HCT116 (cell line): ENCODE measurements around the gene CEP41. TPM values are rescaled to one million over a fixed set of nuclear protein-coding genes. Genes with fewer than 3 reads are reported as not detected.

Source experiments
- ATAC-seq: fragments of 200-7000 bp; cut with Tn5 transposase; 2 replicates; pipeline ENCODE4 v1.9.1; 2020; ENCODE audit warnings: mild to moderate bottlenecking, moderate library complexity
- BruUV-seq: library from RNA; stranded (reverse); fragments of 400-500 nt; replicated peaks from 2 replicates; lab custom pipeline; 2021; lab: Mats Ljungman, UMichigan
- CTCF ChIA-PET: fragments of 300-600 bp; sonication (Branson Sonifier 250); formaldehyde crosslinking; loops from one replicate; lab custom pipeline; 2021; ENCODE audit warnings: antibody characterized with exemption; lab: Charles Lee
- POLR2A ChIA-PET: fragments of 300-600, 350-600 bp; sonication (Branson Sonifier 250); formaldehyde crosslinking; loops from one replicate; lab custom pipeline; 2021; ENCODE audit warnings: antibody characterized with exemption; lab: Charles Lee
- RAD21 ChIA-PET, 2 experiments: fragments of 300-600 bp; sonication (Branson Sonifier 250); formaldehyde crosslinking; loops; one replicate each; lab custom pipeline; 2023; ENCODE audit warnings: low total read pairs in 2 of 2; ENCODE audit not compliant: uncharacterized antibody in 2 of 2, unreplicated experiment in 2 of 2, low non-redundant PET in 1 of 2; lab: Charles Lee
- DNase-seq: peaks from one replicate; pipeline ENCODE4 v3.0.0-alpha.2; 2010; ENCODE audit warnings: low read depth, low spot score
- H2AFZ ChIP-seq: fragments of 200-600 bp; shearing (Covaris generic), sonication (generic); 2 replicates; pipeline ENCODE4 v1.6.1; 2017; ENCODE audit warnings: low read depth, mixed run types, mixed read lengths, antibody characterized with exemption, low read length; ENCODE audit not compliant: poor library complexity, severe bottlenecking
- H3K27ac ChIP-seq: 2 replicates; pipeline ENCODE4 v1.5.1; 2012; ENCODE audit warnings: low read depth, low read length
- H3K27me3 ChIP-seq: fragments of 200-600 bp; sonication (generic); 2 replicates; pipeline ENCODE4 v1.6.1; 2016; ENCODE audit warnings: mixed run types, low read length, mixed read lengths; ENCODE audit not compliant: insufficient read depth
- H3K36me3 ChIP-seq, 2 experiments: fragments of 200-500 bp in 1 of 2; fragments of 200-600 bp in 1 of 2; sonication (Bioruptor generic) in 1 of 2; sonication (generic) in 1 of 2; 2 replicates each; pipeline versions ENCODE4 v1.5.1 to v1.6.1; 2014 to 2016; ENCODE audit warnings: low read length in 2 of 2, inconsistent platforms in 1 of 2, mixed read lengths in 1 of 2, mixed run types in 1 of 2; ENCODE audit not compliant: insufficient read depth in 2 of 2, control insufficient read depth in 1 of 2
- H3K4me1 ChIP-seq, 2 experiments: fragments of 200-600 bp in 1 of 2; sonication (generic) in 1 of 2; 2 replicates each; pipeline versions ENCODE4 v1.5.1 to v1.6.1; 2012 to 2017; ENCODE audit warnings: low read length in 2 of 2, inconsistent platforms in 1 of 2, mild to moderate bottlenecking in 1 of 2, mixed read lengths in 1 of 2, mixed run types in 1 of 2, moderate library complexity in 1 of 2; ENCODE audit not compliant: insufficient read depth in 2 of 2, control insufficient read depth in 1 of 2
- H3K4me2 ChIP-seq: fragments of 200-600 bp; sonication (generic); 2 replicates; pipeline ENCODE4 v1.6.1; 2017; ENCODE audit warnings: mixed run types, low read length, mixed read lengths
- H3K4me3 ChIP-seq, 2 experiments: fragments of 200-600 bp in 1 of 2; sonication (generic) in 1 of 2; replicated peaks in 1 of 2; 2 replicates each; pipeline ENCODE4 v1.5.1; 2011 to 2016; ENCODE audit warnings: low read length in 2 of 2, control low read depth in 1 of 2, low read depth in 1 of 2, mild to moderate bottlenecking in 1 of 2, mixed read lengths in 1 of 2, mixed run types in 1 of 2
- H3K79me2 ChIP-seq: fragments of 200-600 bp; sonication (generic); 2 replicates; pipeline ENCODE4 v1.6.1; 2017; ENCODE audit warnings: mild to moderate bottlenecking, mixed run types, low read length, moderate library complexity, mixed read lengths; ENCODE audit not compliant: insufficient read depth
- H3K9ac ChIP-seq: fragments of 200-600 bp; sonication (generic); 2 replicates; pipeline ENCODE4 v1.6.1; 2016; ENCODE audit warnings: low read length, mixed read lengths
- H3K9me2 ChIP-seq: fragments of 200-600 bp; sonication (generic), shearing (Covaris generic); 2 replicates; pipeline ENCODE4 v1.6.1; 2017; ENCODE audit warnings: mixed run types, mild to moderate bottlenecking, moderate library complexity; ENCODE audit not compliant: insufficient read depth
- H3K9me3 ChIP-seq, 2 experiments: fragments of 200-500 bp in 1 of 2; fragments of 200-600 bp in 1 of 2; sonication (Bioruptor generic) in 1 of 2; sonication (generic) in 1 of 2; 2 replicates each; pipeline ENCODE4 v1.6.1; 2014 to 2017; ENCODE audit warnings: low read length in 2 of 2, mixed read lengths in 2 of 2, inconsistent platforms in 1 of 2, low read depth in 1 of 2, mild to moderate bottlenecking in 1 of 2, mixed run types in 1 of 2, moderate library complexity in 1 of 2; ENCODE audit not compliant: control insufficient read depth in 1 of 2, insufficient read depth in 1 of 2
- H4K20me1 ChIP-seq: fragments of 200-600 bp; sonication (generic), shearing (Covaris generic); 2 replicates; pipeline ENCODE4 v1.6.1; 2017; ENCODE audit warnings: mixed run types, mild to moderate bottlenecking, moderate library complexity; ENCODE audit not compliant: insufficient read depth
- CBX3 ChIP-seq: IDR thresholded peaks from 2 replicates; pipeline ENCODE4 v1.6.1; 2012; ENCODE audit warnings: low read depth
- CEBPB ChIP-seq: IDR thresholded peaks from 2 replicates; pipeline ENCODE4 v1.6.1; 2012; ENCODE audit warnings: low read depth
- EGR1 ChIP-seq: IDR thresholded peaks from 2 replicates; pipeline ENCODE4 v1.6.1; 2012; ENCODE audit warnings: low read depth
- EZH2 ChIP-seq: fragments of 200-600 bp; sonication (generic); IDR thresholded peaks from 2 replicates; pipeline ENCODE4 v1.6.1; 2017; ENCODE audit warnings: antibody characterized with exemption, mixed run types
- EZH2phosphoT487 ChIP-seq: fragments of 200-600 bp; IDR thresholded peaks from 2 replicates; pipeline ENCODE4 v1.6.1; 2018; ENCODE audit warnings: antibody characterized with exemption, borderline replicate concordance
- FOSL1 ChIP-seq: IDR thresholded peaks from 2 replicates; pipeline ENCODE4 v1.6.1; 2012; ENCODE audit warnings: low read depth
- JUND ChIP-seq: IDR thresholded peaks from 2 replicates; pipeline ENCODE4 v1.6.1; 2012
- POLR2A ChIP-seq: IDR thresholded peaks from 2 replicates; pipeline ENCODE4 v1.7.0; 2011; ENCODE audit warnings: borderline replicate concordance; ENCODE audit not compliant: insufficient read depth, insufficient read length; ENCODE audit errors: extremely low read depth
- POLR2AphosphoS5 ChIP-seq: IDR thresholded peaks from 2 replicates; pipeline ENCODE4 v1.6.1; 2011; ENCODE audit warnings: mild to moderate bottlenecking, low read depth, low read length, moderate library complexity
- SIN3A ChIP-seq: IDR thresholded peaks from 2 replicates; pipeline ENCODE4 v1.6.1; 2012; ENCODE audit warnings: low read depth
- SRF ChIP-seq: IDR thresholded peaks from 2 replicates; pipeline ENCODE4 v1.6.1; 2012; ENCODE audit warnings: low read depth
- TCF7L2 ChIP-seq: IDR thresholded peaks from 2 replicates; pipeline ENCODE4 v1.7.0; 2011; ENCODE audit warnings: borderline replicate concordance, inconsistent platforms; ENCODE audit not compliant: insufficient read depth, insufficient read length; ENCODE audit errors: extremely low read depth
- YY1 ChIP-seq: IDR thresholded peaks from 2 replicates; pipeline ENCODE4 v1.6.1; 2011; ENCODE audit warnings: low read length, low read depth, moderate library complexity, mild to moderate bottlenecking; ENCODE audit not compliant: insufficient replicate concordance; ENCODE audit errors: extremely low read depth
- ZFX ChIP-seq: fragments of 450-650 bp; IDR thresholded peaks from 2 replicates; pipeline ENCODE4 v1.6.1; 2017
- ZNF274 ChIP-seq: fragments of 200-500 bp; sonication (Bioruptor generic); IDR thresholded peaks from 2 replicates; pipeline ENCODE4 v1.6.1; 2014; ENCODE audit warnings: mild to moderate bottlenecking, low read depth, low read length, inconsistent platforms
- intact Hi-C: fragments of 100-400 bp; cut with micrococcal nuclease; formaldehyde crosslinking; loops from 2 replicates; pipeline ENCODE4 v1.10.0; 2022
- total RNA-seq: library from RNA; stranded (reverse); gene quantifications from one replicate; pipeline ENCODE4 v1.2.1, GENCODE V29; 2021; ENCODE audit not compliant: unreplicated experiment
- TF ChIP-seq, protein P1 (sequence below): IDR thresholded peaks from 2 replicates; pipeline ENCODE4 v1.6.1; 2012
- TF ChIP-seq, protein P2 (sequence below): IDR thresholded peaks from 2 replicates; pipeline ENCODE4 v1.6.1; 2011; ENCODE audit warnings: mild to moderate bottlenecking, low read length, moderate library complexity; ENCODE audit not compliant: insufficient replicate concordance; ENCODE audit errors: extremely low read depth
- TF ChIP-seq, protein P3 (sequence below): IDR thresholded peaks from 2 replicates; pipeline ENCODE4 v1.6.1; 2012

Gene CEP41
- total RNA-seq, 1 experiment from 2014 or later: 13.6 TPM

DNA sequence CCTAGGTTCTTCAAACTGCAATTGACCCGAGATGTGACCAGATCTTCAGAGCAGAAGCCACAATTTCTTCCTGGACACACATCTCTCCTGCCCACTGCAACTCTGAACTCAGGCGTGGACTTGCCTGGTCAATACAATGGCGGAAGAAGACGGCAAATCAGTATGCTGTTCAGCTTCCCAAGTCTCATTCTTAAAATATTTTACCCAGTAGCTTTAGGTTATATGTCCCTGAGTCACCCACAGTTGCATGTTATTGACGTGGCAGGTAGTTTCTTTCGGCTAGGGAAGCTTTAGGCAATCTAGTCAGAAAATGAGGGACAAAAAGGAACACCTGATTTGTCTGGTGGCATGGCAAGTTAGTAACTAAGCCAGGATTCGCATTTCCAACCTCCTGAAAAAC lies 22.5 kb downstream of the CEP41 start:
- Histone ChIP-seq H2AFZ (no peak overlapping the region), H3K4me1 (peaks cover 0 to 6% of the 10 kb centered on the region in 2 experiments; a peak in 1 of 4 replicates), H3K4me2 (no peak overlapping the region), H3K4me3 (no peak overlapping the region), H3K27ac (no peak overlapping the region), H3K79me2 (no peaks in the 10 kb centered on the region), H3K9ac (no peak overlapping the region), H3K36me3 (no peaks in the 10 kb centered on the region), H3K9me2 (no peaks in the 10 kb centered on the region), H3K27me3 (no peaks in the 10 kb centered on the region), H3K9me3 (no peaks in the 10 kb centered on the region), H4K20me1 (no peaks in the 10 kb centered on the region)
- RAD21 ChIA-PET: no interaction called here
- no peak for DNase-seq
- CTCF ChIA-PET: no interaction called here
- POLR2A ChIA-PET: no interaction called here
- intact Hi-C loops: no loop called here
- TF ChIP-seq EZH2phosphoT487: no peak
- TF ChIP-seq, protein P1, sequence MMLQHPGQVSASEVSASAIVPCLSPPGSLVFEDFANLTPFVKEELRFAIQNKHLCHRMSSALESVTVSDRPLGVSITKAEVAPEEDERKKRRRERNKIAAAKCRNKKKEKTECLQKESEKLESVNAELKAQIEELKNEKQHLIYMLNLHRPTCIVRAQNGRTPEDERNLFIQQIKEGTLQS: no peak
- no peak for TF ChIP-seq JUND
- no peak for TF ChIP-seq SIN3A
- TF ChIP-seq POLR2AphosphoS5: no peak
- no peak for TF ChIP-seq FOSL1
- no peak for TF ChIP-seq CBX3
- no peak for TF ChIP-seq CEBPB
- no peak for TF ChIP-seq TCF7L2
- TF ChIP-seq ZNF274: no peak
- TF ChIP-seq POLR2A: no peak
- TF ChIP-seq ZFX: no peak
- BruUV-seq: no TSS peak
- no peak for ATAC-seq

DNA sequence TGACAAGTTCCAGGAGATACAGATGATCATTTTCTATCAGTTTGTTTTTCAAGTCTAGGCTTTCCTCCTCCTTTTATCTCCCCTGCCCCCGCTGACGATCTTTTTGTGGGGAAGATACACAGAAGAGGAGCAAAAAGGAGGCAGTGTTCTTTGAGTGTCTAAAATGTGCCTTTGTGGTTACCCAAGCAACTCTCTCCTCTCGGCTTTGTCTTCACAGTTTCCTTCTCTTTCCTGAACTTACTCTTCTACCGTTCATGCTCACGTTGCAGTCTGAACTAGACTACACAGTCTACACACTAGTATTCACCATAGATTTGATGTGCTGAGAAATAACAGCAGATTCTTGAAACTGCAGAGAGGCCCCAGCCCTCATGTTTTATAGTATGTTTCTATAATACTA lies 23.6 kb downstream of the CEP41 start:
- Histone ChIP-seq H3K4me2 (no peak overlapping the region), H3K79me2 (no peaks in the 10 kb centered on the region), H3K9me2 (no peaks in the 10 kb centered on the region), H3K9ac (no peak overlapping the region), H3K9me3 (no peaks in the 10 kb centered on the region), H3K27ac (no peak overlapping the region), H2AFZ (no peak overlapping the region), H3K27me3 (no peaks in the 10 kb centered on the region), H3K4me3 (no peak overlapping the region), H4K20me1 (no peaks in the 10 kb centered on the region), H3K36me3 (no peaks in the 10 kb centered on the region), H3K4me1 (peaks cover 0 to 6% of the 10 kb centered on the region in 2 experiments; a peak in 1 of 4 replicates)
- ATAC-seq (no peak), DNase-seq (no peak)
- no TSS peak for BruUV-seq
- CTCF ChIA-PET: no interaction called here
- RAD21 ChIA-PET: no interaction called here
- intact Hi-C loops: no loop called here
- POLR2A ChIA-PET: no interaction called here
- TF ChIP-seq SRF (no peak), YY1 (no peak), EZH2 (no peak), SIN3A (no peak), EGR1 (no peak), CEBPB (no peak), TCF7L2 (no peak), JUND (no peak)
- TF ChIP-seq, protein P2, sequence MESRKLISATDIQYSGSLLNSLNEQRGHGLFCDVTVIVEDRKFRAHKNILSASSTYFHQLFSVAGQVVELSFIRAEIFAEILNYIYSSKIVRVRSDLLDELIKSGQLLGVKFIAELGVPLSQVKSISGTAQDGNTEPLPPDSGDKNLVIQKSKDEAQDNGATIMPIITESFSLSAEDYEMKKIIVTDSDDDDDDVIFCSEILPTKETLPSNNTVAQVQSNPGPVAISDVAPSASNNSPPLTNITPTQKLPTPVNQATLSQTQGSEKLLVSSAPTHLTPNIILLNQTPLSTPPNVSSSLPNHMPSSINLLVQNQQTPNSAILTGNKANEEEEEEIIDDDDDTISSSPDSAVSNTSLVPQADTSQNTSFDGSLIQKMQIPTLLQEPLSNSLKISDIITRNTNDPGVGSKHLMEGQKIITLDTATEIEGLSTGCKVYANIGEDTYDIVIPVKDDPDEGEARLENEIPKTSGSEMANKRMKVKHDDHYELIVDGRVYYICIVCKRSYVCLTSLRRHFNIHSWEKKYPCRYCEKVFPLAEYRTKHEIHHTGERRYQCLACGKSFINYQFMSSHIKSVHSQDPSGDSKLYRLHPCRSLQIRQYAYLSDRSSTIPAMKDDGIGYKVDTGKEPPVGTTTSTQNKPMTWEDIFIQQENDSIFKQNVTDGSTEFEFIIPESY: no peak
- TF ChIP-seq, protein P3, sequence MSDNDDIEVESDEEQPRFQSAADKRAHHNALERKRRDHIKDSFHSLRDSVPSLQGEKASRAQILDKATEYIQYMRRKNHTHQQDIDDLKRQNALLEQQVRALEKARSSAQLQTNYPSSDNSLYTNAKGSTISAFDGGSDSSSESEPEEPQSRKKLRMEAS: no peak
